ENCODE data around the gene DUOX1.
"Not testable (repeated sequence)": the region's sequence is repeated elsewhere in the genome, so short reads cannot be mapped to it uniquely, and the experiment has no call there.

The DUOX1 gene

DNA sequence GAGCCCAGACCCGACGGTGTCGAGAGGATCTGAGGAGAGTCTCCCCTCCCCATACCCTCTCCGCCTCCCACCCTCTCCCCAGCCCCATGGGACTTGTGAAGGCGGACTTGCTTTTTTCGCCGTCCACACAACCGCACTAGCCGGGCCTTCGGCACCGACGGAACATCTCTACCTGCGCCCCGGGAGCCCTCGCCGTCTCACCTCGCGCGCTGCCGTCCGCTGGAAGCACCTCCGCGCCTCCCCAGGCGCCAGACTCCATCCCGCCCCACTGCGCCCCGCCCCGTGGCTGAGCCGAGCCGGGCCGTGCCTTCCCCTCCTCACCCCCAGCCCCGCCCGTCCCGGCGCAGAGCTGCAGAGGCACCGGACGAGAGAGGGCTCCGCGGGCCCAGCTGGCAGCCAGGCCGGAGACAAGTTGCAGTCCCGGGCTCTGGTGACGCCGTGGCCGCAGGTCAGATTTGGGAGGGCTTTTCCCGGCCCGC lies at the start of gene DUOX1, which contains the start of gene DUOXA1:
TSS of gene DUOX1 (plus strand) at position 344 of the 479 bp plus-strand sequence. CDS start 1,973 bp downstream, outside the sequence.
TSS of gene DUOXA1 (minus strand) at position 229 of the 479 bp plus-strand sequence. CDS start 6,865 bp downstream, outside the sequence.
- DNase-seq = peak; percentile 75

DNA sequence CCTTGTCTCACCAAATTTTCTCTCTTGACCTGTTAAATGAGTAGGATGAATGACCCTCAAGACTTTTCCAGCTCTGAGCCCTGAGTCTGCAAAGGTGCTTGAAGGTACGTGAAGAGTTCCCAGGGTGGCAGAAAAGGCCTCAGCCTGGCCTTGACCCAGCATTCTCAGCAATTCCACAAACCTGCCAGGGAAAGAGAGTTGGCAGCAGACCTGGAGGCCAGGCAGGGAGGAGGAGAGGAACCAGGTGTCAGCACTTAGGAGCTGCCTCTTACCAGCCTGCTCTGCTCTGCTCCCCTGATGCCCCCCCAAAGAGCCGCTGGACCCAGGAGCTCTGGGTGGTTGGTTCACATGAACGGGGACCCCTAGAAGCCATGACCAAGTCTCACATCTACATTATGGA lies 49.2 kb upstream of the DUOX1 start:
- not testable (repeated sequence) for DNase-seq

- DNase-seq = not testable (repeated sequence)
Observed at GRCh38 chr15:45082412-45082811, 47.4 kb upstream of the DUOX1 start.

DNA sequence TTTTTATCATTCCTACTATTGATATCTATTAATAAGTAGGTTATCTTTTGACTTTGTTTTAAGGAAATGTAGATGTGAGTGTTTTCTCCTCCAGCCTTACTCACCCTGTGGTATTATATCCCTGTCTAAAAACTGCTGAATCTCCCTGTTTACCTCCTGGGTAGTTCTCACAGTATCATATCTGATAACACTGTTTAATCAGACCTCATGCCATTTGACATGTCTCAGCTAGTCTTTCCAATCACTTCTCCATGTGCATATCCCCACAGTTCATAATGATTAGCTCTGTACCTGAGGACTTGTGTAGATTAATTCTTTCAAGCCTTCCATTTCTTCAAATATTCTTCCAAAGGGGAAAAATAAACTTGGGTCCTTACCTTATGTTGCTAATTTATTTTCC lies 46.6 kb upstream of the DUOX1 start:
- DNase-seq = no peak

- no peak for DNase-seq
Observed at GRCh38 chr15:45084163-45084562, 45.6 kb upstream of the DUOX1 start.

GRCh38 chr15:45087513-45087912 lies 42.3 kb upstream of the DUOX1 start:
- no peak for DNase-seq

DNA sequence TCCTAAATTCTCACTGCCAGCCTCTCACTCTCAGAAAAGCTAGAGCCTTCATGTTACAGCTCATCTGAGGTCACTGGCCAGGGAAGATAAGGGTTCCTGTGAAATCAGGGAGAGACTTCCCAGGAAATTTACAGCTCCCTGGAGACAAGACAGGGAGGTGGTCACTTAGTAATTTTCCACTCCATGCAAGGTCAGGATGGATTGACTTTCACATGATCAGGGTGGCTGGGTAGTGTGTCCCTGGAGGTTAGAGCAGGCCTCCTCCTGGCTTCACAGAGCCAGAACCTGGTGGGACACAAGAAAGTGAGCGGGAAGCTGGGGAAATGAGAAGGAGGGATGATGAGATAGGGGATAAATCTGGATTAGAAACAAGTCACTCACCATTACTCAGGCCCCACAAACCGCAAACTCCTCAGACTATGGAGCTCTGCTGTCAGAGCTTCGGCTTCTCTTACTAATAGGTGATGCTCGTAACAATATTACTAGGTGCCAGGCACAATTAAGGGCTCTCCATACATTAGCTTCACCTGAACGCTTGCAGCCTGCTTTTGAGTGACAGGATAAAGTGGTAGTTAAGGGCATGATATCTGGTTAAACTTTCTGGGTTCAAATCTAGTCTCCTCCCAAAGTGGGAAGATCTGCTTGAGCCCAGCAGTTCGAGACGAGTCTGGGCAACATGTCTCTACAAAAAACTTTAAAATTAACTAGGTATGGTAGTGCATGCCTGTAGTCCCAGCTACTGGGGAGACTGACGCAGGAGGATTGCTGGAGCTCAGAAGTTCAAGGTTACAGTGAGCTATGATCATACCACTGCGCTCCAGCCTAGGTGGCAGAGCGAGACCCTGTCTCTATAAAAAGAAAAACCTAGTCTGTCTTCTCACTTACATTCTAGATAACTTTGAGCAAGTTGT lies 40.7 kb upstream of the DUOX1 start:
- DNase-seq = no peak

DNA sequence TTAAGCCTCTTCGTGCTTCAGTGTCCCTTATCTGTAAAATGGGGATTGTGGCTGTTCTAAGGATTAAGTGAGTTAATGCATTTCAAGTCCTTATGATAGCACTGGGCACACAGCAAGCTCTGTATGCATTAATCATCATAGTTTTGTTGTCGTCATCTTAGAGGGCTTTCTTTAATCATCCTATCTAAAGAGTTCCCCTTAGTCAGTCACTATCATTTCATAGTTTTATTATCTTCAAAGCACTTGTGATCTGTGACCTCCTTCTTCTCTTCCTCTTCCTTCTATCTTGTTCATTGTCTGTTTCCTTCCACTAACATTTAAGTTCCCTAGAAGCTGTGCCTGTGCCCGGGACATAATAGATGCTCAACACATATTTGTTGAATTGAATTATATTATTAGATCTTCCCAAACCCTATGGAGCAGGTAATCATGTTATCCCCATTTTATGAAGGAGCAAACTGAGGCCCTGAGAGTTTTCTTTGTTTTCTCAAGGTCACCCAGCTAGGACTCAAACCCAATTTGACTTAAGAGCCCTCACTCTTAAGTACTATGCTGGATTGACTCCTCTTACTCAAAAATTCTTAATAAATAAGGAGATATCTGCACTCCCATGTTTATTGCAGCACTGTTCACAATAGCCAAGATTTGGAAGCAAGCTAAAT lies 40.0 kb upstream of the DUOX1 start:
- DNase-seq = no peak

DNA sequence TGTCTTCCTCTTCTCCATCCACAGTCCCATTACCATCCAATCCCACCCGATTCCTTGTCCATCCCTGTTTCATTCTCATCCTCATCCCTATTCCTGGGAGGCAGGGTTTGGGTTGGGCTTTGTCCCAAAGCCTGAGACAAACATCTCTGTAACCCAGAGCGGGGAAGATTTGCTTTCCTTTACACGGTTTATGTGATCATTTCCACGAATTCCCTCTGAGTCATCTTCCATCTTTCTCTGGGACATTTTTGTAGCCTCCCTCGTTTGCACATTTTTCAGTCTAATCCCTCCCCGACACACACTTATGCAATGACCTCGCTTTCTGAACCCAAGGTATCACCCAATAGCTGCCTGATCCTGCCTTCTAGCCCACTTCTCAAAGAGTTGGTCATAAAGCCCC lies 38.6 kb upstream of the DUOX1 start:
- DNase-seq = no peak

- DNase-seq = no peak
Observed at GRCh38 chr15:45091576-45091975, 38.2 kb upstream of the DUOX1 start.

- DNase-seq = no peak
Observed at GRCh38 chr15:45093013-45093412, 36.8 kb upstream of the DUOX1 start.

- DNase-seq = peak; percentile 55
Observed at GRCh38 chr15:45093622-45094357, 36.0 kb upstream of the DUOX1 start.

- DNase-seq = peak; percentile 57
Observed at GRCh38 chr15:45094358-45094730, 35.5 kb upstream of the DUOX1 start.

GRCh38 chr15:45095661-45096060 lies 34.1 kb upstream of the DUOX1 start:
- peak; percentile 55 for DNase-seq

DNA sequence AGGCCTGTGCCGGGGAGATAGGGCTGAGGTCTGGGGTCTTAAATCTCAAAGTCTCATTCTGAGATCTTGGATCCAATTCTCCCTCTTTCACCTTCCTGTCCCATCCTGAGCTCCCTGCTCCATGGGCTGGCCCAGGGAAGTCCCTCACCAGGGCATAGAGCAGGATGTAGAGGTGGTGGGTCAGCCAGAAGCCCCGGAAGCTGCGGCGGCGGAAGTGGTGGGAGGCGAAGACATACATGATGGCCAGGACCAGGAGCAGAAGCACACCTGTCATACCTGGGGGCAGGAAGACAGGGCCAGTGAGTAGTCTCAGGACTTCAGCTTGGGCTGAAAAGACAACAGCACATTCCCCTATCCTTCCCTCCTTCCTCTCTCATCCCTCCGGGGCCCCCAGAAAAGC lies 32.3 kb upstream of the DUOX1 start:
- DNase-seq = peak; percentile 13

- DNase-seq = peak; percentile 53
Observed at GRCh38 chr15:45099549-45100165, 30.1 kb upstream of the DUOX1 start.

DNA sequence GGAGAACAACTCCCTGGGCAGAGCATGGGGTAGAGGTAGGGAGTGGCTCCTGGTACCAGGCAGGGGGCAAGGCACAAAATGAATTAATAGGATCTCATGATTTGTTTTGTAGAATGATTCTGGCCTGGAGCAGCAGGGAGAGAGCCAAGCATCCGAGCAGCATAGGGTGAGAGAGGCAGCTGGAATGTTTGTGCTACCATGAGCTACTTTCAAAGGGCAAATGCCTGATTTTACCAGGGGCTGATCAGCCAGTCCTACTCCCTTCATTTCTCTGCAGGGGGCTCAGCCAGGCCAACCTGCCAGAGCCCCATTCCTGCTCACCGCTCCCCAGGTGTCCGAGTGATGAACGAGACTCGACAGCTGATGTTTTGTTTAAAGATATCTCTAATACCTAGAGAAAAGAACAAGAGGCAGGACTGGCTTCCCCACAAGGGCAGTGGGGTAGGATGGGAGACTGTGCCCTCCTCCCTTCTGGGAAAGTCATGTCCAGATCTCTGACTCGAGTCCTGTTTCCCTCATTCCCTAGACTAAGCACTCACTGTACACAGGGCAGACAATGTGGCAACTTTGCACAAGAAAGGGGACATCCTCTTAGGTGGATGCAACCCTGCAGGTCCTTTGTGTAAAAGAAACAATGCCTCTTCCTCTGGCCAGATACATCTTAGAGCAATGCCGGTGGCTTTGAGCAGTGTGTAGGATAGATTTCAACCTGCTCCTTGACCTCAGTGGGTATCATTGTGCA lies 28.7 kb upstream of the DUOX1 start:
- peak; percentile 42 for DNase-seq

- peak; percentile 47 for DNase-seq
Observed at GRCh38 chr15:45101749-45102148, 28.0 kb upstream of the DUOX1 start.

DNA sequence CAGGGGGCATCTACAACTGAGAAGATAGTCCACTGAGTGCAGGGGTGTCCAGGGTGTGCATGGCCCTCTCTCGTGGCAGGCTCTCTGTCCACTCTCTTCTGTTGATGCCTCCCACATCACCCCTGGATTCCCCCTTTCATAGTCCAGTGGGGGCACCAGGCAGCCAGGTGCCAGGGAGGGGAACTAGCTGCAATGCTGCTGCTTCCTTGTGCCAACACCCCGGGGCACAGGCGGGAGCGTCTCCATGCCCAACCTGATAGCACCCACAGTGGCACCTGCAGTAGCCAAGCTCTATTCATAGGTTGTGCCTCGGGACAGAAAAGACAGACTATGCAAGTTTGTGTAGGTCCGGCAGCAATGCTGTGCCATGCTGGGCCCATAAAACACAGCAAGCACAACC lies 27.6 kb upstream of the DUOX1 start:
- DNase-seq = peak; percentile 47

DNA sequence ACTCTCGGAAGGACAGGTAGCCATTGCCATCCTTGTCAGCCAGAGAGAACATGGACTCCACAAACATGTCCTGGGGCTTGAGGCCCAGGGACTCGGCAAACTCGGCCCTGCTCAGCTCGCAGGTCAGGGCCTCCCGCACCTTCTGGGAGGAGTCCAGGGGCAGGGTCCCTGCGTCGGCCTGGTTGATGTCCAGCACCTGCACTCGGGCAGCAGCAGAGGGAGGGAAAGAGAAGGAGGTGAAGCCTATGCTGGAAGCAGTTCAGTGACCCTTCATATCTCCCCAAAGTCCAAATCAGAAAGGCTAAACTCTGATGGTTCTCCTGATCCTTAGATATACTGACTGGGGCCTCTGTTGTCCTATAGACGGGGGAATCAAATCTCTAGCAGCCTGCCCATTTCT lies 25.6 kb upstream of the DUOX1 start:
- DNase-seq = peak; percentile 36

GRCh38 chr15:45105586-45105985 lies 24.2 kb upstream of the DUOX1 start:
- peak; percentile 36 for DNase-seq

Data from activated effector memory CD4-positive, alpha-beta T cell treated with anti-CD3 and anti-CD28 coated beads, Interleukin-2, amount 50 U/mL, for 16 hours (primary cell).